Daoy (cell line): ENCODE data around the gene GRSF1. TPM values are rescaled to one million over a fixed set of nuclear protein-coding genes. Genes with fewer than 3 reads are reported as not detected.
"Not testable (repeated sequence)": the region's sequence is repeated elsewhere in the genome, so short reads cannot be mapped to it uniquely, and the experiment has no call there.

ENCODE experiments used
- DNase-seq: peaks from one replicate; pipeline ENCODE4 v3.0.0-alpha.2; 2015; ENCODE audit warnings: low read depth
- total RNA-seq: library from RNA; depleted of rRNA; stranded (reverse); fragments of >200 nt; shearing (Covaris generic); gene quantifications from 2 replicates; pipeline ENCODE4 v1.2.3, GENCODE V29; 2014

Gene GRSF1
- total RNA-seq, 1 experiment from 2014 or later = 66.8 TPM

GRCh38 chr4:70836081-70836480, 3.6 kb downstream of the GRSF1 start:
- DNase-seq = no peak

- DNase-seq = no peak
These were observed 6.0 kb downstream of the GRSF1 start for GRCh38 chr4:70833675-70834074.

- no peak for DNase-seq
These were observed 8.4 kb downstream of the GRSF1 start for GRCh38 chr4:70831293-70831692.

- DNase-seq = no peak
These were observed 9.6 kb downstream of the GRSF1 start for GRCh38 chr4:70830054-70830453.

GRCh38 chr4:70829492-70829891, 10.2 kb downstream of the GRSF1 start:
- DNase-seq = no peak

- no peak for DNase-seq
These were observed 10.7 kb downstream of the GRSF1 start for GRCh38 chr4:70829015-70829414.

- DNase-seq = no peak
These were observed 20.8 kb downstream of the GRSF1 start for GRCh38 chr4:70818921-70819320.

- DNase-seq = no peak
These were observed 21.4 kb downstream of the GRSF1 start for GRCh38 chr4:70818173-70818855.

GRCh38 chr4:70816894-70817293, 22.8 kb downstream of the GRSF1 start:
- DNase-seq = no peak

- no peak for DNase-seq
These were observed 24.3 kb downstream of the GRSF1 start for GRCh38 chr4:70815370-70815769.

- DNase-seq = no peak
These were observed 31.5 kb downstream of the GRSF1 start for GRCh38 chr4:70808151-70808550.

GRCh38 chr4:70802928-70803580, 36.6 kb downstream of the GRSF1 start:
- DNase-seq = no peak

- no peak for DNase-seq
These were observed 38.4 kb downstream of the GRSF1 start for GRCh38 chr4:70801265-70801809.

GRCh38 chr4:70793626-70794025, 46.1 kb downstream of the GRSF1 start:
- DNase-seq = no peak

- no peak for DNase-seq
These were observed 51.0 kb downstream of the GRSF1 start for GRCh38 chr4:70788733-70789132.

- DNase-seq = no peak
These were observed 52.2 kb downstream of the GRSF1 start for GRCh38 chr4:70787496-70787895.

GRCh38 chr4:70783096-70783495, 56.6 kb downstream of the GRSF1 start:
- no peak for DNase-seq

GRCh38 chr4:70778888-70779422, 60.7 kb downstream of the GRSF1 start:
- no peak for DNase-seq

- DNase-seq = no peak
These were observed 66.6 kb downstream of the GRSF1 start for GRCh38 chr4:70772929-70773555.

- DNase-seq = not testable (repeated sequence)
These were observed 70.3 kb downstream of the GRSF1 start for GRCh38 chr4:70769396-70769795.

GRCh38 chr4:70768301-70768948, 71.3 kb downstream of the GRSF1 start:
- DNase-seq = no peak
